ENCODE data around the gene BCL2L12.

- TF ChIP-seq CTCF (IDR thresholded peaks at IDR 0.05 in 8 of 11, conservative IDR thresholded peaks at IDR 0.05 in 3 of 11) (no peak), POLR2A (IDR thresholded peaks at IDR 0.05) (no peak), POLR2AphosphoS5 (IDR thresholded peaks at IDR 0.05) (peak in 2 of 3 donors; percentile 30 to 63)
Measured at GRCh38 chr19:49657493-49658138, 8.1 kb upstream of the BCL2L12 start.

All from spleen (tissue), 7 donors.